ENCODE data around the gene MUS81.
A peak's percentile ranks its signal among the peaks of the same experiment; 100 is the strongest.

MUS81 gene

GRCh38 chr11:65854161-65854592, 6.1 kb upstream of the MUS81 start:
- Histone ChIP-seq H3K27me3 (ENCODE audit: control insufficient read depth, insufficient read depth, low read length, poor library complexity, severe bottlenecking) (no peaks in the 10 kb centered on the region), H3K36me3 (ENCODE audit: control insufficient read depth, insufficient read depth, low read length) (peaks cover 41% of the 10 kb centered on the region), H3K27ac (ENCODE audit: insufficient read depth, low read depth, low read length, poor library complexity, severe bottlenecking) (no peak overlapping the region), H3K4me1 (ENCODE audit: control insufficient read depth, insufficient read depth, low read length) (no peaks in the 10 kb centered on the region), H3K4me3 (ENCODE audit: insufficient read depth, low read depth, low read length) (no peak overlapping the region), H3K9me3 (ENCODE audit: control insufficient read depth, low read length) (no peaks in the 10 kb centered on the region)
- 96 to 97% methylated on average over 4 of the region's 4 CpGs for WGBS, 2 experiments

- Histone ChIP-seq H3K4me3 (ENCODE audit: insufficient read depth, low read depth, low read length) (no peak overlapping the region), H3K27ac (ENCODE audit: insufficient read depth, low read depth, low read length, poor library complexity, severe bottlenecking) (no peak overlapping the region), H3K9me3 (ENCODE audit: control insufficient read depth, low read length) (no peaks in the 10 kb centered on the region), H3K36me3 (ENCODE audit: control insufficient read depth, insufficient read depth, low read length) (peaks cover 41% of the 10 kb centered on the region), H3K27me3 (ENCODE audit: control insufficient read depth, insufficient read depth, low read length, poor library complexity, severe bottlenecking) (no peaks in the 10 kb centered on the region), H3K4me1 (ENCODE audit: control insufficient read depth, insufficient read depth, low read length) (no peaks in the 10 kb centered on the region)
- WGBS, 2 experiments, result 93 to 96% methylated on average over 14 of the region's 15 CpGs
Measured at GRCh38 chr11:65854852-65855837, 5.1 kb upstream of the MUS81 start.

DNA sequence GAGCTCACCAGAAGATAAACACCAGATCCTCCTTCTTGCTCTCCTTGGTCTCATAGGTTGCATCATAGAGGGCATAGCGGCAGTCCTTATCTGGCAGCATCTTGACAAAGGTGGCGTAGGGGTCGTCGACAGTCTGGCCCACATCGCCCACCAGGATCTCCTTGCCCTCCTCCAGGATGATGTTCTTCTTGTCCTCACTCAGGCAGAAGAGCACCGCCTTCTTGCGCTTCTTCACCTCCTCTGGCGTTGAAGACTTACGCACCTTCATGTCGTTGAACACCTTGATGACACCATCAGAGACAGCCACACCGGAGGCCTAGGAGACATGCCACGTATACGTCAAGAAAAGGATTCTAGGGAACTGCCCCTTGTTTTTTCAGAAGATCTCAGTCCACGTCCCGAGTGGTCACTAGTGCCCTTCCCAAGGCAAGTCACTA, 4.3 kb upstream of the MUS81 start:
- Histone ChIP-seq H3K36me3 (ENCODE audit: control insufficient read depth, insufficient read depth, low read length) (peaks cover 41% of the 10 kb centered on the region), H3K27me3 (ENCODE audit: control insufficient read depth, insufficient read depth, low read length, poor library complexity, severe bottlenecking) (no peaks in the 10 kb centered on the region), H3K4me3 (ENCODE audit: insufficient read depth, low read depth, low read length) (peak overlapping the region; percentile 94), H3K4me1 (ENCODE audit: control insufficient read depth, insufficient read depth, low read length) (peaks cover under 1% of the 10 kb centered on the region), H3K27ac (ENCODE audit: insufficient read depth, low read depth, low read length, poor library complexity, severe bottlenecking) (no peak overlapping the region), H3K9me3 (ENCODE audit: control insufficient read depth, low read length) (no peaks in the 10 kb centered on the region)
- 95% methylated on average over 15 of the region's 15 CpGs for WGBS, 2 experiments

GRCh38 chr11:65856689-65857499, 3.3 kb upstream of the MUS81 start:
- WGBS, 2 experiments, result 2% methylated on average over 57 of the region's 57 CpGs

DNA sequence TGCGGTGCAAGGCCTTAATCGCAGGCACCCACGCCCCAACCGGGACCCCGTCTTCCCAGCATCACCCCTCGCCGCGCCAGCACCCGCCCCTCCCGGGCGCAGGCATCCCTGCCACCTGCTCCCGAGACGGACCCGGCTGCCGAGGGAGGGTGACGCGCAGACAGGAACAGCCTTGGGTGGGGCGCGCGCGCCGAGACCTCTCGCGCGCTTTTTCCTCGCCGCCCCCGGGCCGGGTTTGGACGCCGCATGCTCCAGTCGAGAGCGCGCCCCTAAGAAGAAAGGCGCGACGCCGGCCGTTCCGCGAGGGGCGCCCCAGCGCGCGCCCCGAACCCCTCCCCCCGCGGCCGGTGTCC, 2.8 kb upstream of the MUS81 start:
- H3K36me3 ChIP-seq (ENCODE audit: control insufficient read depth, insufficient read depth, low read length), result peaks cover 31% of the 10 kb centered on the region
- peak overlapping the region; percentile 94 for H3K4me3 ChIP-seq (ENCODE audit: insufficient read depth, low read depth, low read length)
- peak overlapping the region; percentile 89 for H3K27ac ChIP-seq (ENCODE audit: insufficient read depth, low read depth, low read length, poor library complexity, severe bottlenecking)
- 0% methylated on average over 49 of the region's 49 CpGs for WGBS, 2 experiments
- H3K4me1 ChIP-seq (ENCODE audit: control insufficient read depth, insufficient read depth, low read length), result peaks cover 10% of the 10 kb centered on the region
- H3K9me3 ChIP-seq (ENCODE audit: control insufficient read depth, low read length), result no peaks in the 10 kb centered on the region
- H3K27me3 ChIP-seq (ENCODE audit: control insufficient read depth, insufficient read depth, low read length, poor library complexity, severe bottlenecking), result no peaks in the 10 kb centered on the region

More at GRCh38 chr11:65856689-65857499, 3.3 kb upstream of the MUS81 start:
- H3K36me3 ChIP-seq (ENCODE audit: control insufficient read depth, insufficient read depth, low read length), result peaks cover 36% of the 10 kb centered on the region
- peak overlapping the region; percentile 89 for H3K27ac ChIP-seq (ENCODE audit: insufficient read depth, low read depth, low read length, poor library complexity, severe bottlenecking)
- H3K27me3 ChIP-seq (ENCODE audit: control insufficient read depth, insufficient read depth, low read length, poor library complexity, severe bottlenecking), result no peaks in the 10 kb centered on the region
- H3K9me3 ChIP-seq (ENCODE audit: control insufficient read depth, low read length), result no peaks in the 10 kb centered on the region
- H3K4me3 ChIP-seq (ENCODE audit: insufficient read depth, low read depth, low read length), result peak overlapping the region; percentile 94
- H3K4me1 ChIP-seq (ENCODE audit: control insufficient read depth, insufficient read depth, low read length), result peaks cover 10% of the 10 kb centered on the region

GRCh38 chr11:65857853-65858680, 2.2 kb upstream of the MUS81 start, which contains the start of gene CFL1:
Gene CFL1, minus strand, starts transcription at chr11:65858180. Its CDS starts 81 bp downstream, at chr11:65858099.
- Histone ChIP-seq H3K36me3 (ENCODE audit: control insufficient read depth, insufficient read depth, low read length) (peaks cover 32% of the 10 kb centered on the region), H3K27ac (ENCODE audit: insufficient read depth, low read depth, low read length, poor library complexity, severe bottlenecking) (peak within 1 kb of the TSS; percentile 94), H3K4me1 (ENCODE audit: control insufficient read depth, insufficient read depth, low read length) (peaks cover 10% of the 10 kb centered on the region), H3K9me3 (ENCODE audit: control insufficient read depth, low read length) (no peaks in the 10 kb centered on the region), H3K27me3 (ENCODE audit: control insufficient read depth, insufficient read depth, low read length, poor library complexity, severe bottlenecking) (no peaks in the 10 kb centered on the region), H3K4me3 (ENCODE audit: insufficient read depth, low read depth, low read length) (peak within 1 kb of the TSS; percentile 94)
- 0% methylated on average over 92 of the region's 92 CpGs for WGBS, 2 experiments

GRCh38 chr11:65858681-65859087, 1.5 kb upstream of the MUS81 start:
- H3K27me3 ChIP-seq (ENCODE audit: control insufficient read depth, insufficient read depth, low read length, poor library complexity, severe bottlenecking), result no peaks in the 10 kb centered on the region
- whole genome bisulfite sequencing, 2 experiments, result 4% methylated on average over 10 of the region's 10 CpGs
- peak overlapping the region; percentile 94 for H3K27ac ChIP-seq (ENCODE audit: insufficient read depth, low read depth, low read length, poor library complexity, severe bottlenecking)
- H3K36me3 ChIP-seq (ENCODE audit: control insufficient read depth, insufficient read depth, low read length), result peaks cover 32% of the 10 kb centered on the region
- peak overlapping the region; percentile 94 for H3K4me3 ChIP-seq (ENCODE audit: insufficient read depth, low read depth, low read length)
- H3K9me3 ChIP-seq (ENCODE audit: control insufficient read depth, low read length), result no peaks in the 10 kb centered on the region
- H3K4me1 ChIP-seq (ENCODE audit: control insufficient read depth, insufficient read depth, low read length), result peaks cover 10% of the 10 kb centered on the region

GRCh38 chr11:65859095-65859811, 980 bp upstream of the MUS81 start:
- 0 to 1% methylated on average over 46 of the region's 46 CpGs for WGBS, 2 experiments
- Histone ChIP-seq H3K27me3 (ENCODE audit: control insufficient read depth, insufficient read depth, low read length, poor library complexity, severe bottlenecking) (no peaks in the 10 kb centered on the region), H3K27ac (ENCODE audit: insufficient read depth, low read depth, low read length, poor library complexity, severe bottlenecking) (peak overlapping the region; percentile 94), H3K4me3 (ENCODE audit: insufficient read depth, low read depth, low read length) (peak overlapping the region; percentile 94), H3K36me3 (ENCODE audit: control insufficient read depth, insufficient read depth, low read length) (peaks cover 30% of the 10 kb centered on the region), H3K4me1 (ENCODE audit: control insufficient read depth, insufficient read depth, low read length) (peaks cover 10% of the 10 kb centered on the region), H3K9me3 (ENCODE audit: control insufficient read depth, low read length) (no peaks in the 10 kb centered on the region)

- Histone ChIP-seq H3K27ac (ENCODE audit: insufficient read depth, low read depth, low read length, poor library complexity, severe bottlenecking) (peak overlapping the region; percentile 90), H3K27me3 (ENCODE audit: control insufficient read depth, insufficient read depth, low read length, poor library complexity, severe bottlenecking) (no peaks in the 10 kb centered on the region), H3K4me3 (ENCODE audit: insufficient read depth, low read depth, low read length) (peak overlapping the region; percentile 94), H3K36me3 (ENCODE audit: control insufficient read depth, insufficient read depth, low read length) (peaks cover 24% of the 10 kb centered on the region), H3K4me1 (ENCODE audit: control insufficient read depth, insufficient read depth, low read length) (peaks cover 10% of the 10 kb centered on the region), H3K9me3 (ENCODE audit: control insufficient read depth, low read length) (no peaks in the 10 kb centered on the region)
- WGBS, 2 experiments, result 2 to 3% methylated on average over 16 of the region's 16 CpGs
Measured at GRCh38 chr11:65859812-65860277, 388 bp upstream of the MUS81 start.

Data from ectodermal cell (in vitro differentiated cells).